B cell (primary cell): ENCODE results near the gene ECT2. TPM values are rescaled to one million over a fixed set of nuclear protein-coding genes. Genes with fewer than 3 reads are reported as not detected.

Experiments
- ATAC-seq: fragments of 200-7000 bp; cut with Tn5 transposase; one replicate; pipeline ENCODE4 v1.10.0; 2021; ENCODE audit warnings: low read depth, mild to moderate bottlenecking, moderate number of reproducible peaks, moderate library complexity
- CTCF ChIA-PET: fragments of 350-600 bp; sonication (Branson Sonifier 250); formaldehyde crosslinking; loops from one replicate; lab custom pipeline; 2021; ENCODE audit warnings: antibody characterized with exemption, inconsistent platforms; lab: Charles Lee
- POLR2A ChIA-PET: fragments of 350-600 bp; sonication (Branson Sonifier 250); formaldehyde crosslinking; loops from one replicate; lab custom pipeline; 2021; ENCODE audit warnings: antibody characterized with exemption; lab: Charles Lee
- DNase-seq: peaks from one replicate; pipeline ENCODE4 v3.0.0; 2013
- H2AFZ ChIP-seq: 2 replicates; pipeline ENCODE4 v1.6.1; 2012; ENCODE audit warnings: mild to moderate bottlenecking, low read depth, low read length; ENCODE audit not compliant: insufficient read depth, poor library complexity, severe bottlenecking
- H3K27ac ChIP-seq, 2 donors: 1 replicate in 1 of 2; 2 replicates in 1 of 2; pipeline ENCODE4 v1.5.1; 2012 to 2013; ENCODE audit warnings: low read length in 2 of 2, mild to moderate bottlenecking in 2 of 2, moderate library complexity in 1 of 2
- H3K27me3 ChIP-seq, 4 experiments: fragments of 200-600 bp in 1 of 4; sonication (generic) in 1 of 4; replicated peaks in 1 of 4; 1 replicate in 2 of 4; 2 replicates in 2 of 4; pipeline versions ENCODE4 v1.6.1 to v1.7.0; 2013 to 2016; ENCODE audit warnings: low read length in 3 of 4, mild to moderate bottlenecking in 2 of 4, mixed read lengths in 1 of 4, moderate library complexity in 1 of 4; ENCODE audit not compliant: insufficient read depth in 4 of 4, control insufficient read depth in 3 of 4; ENCODE audit errors: control extremely low read depth in 1 of 4
- H3K36me3 ChIP-seq, 2 experiments: replicated peaks in 1 of 2; 1 replicate in 1 of 2; 2 replicates in 1 of 2; pipeline versions ENCODE4 v1.6.1 to v1.7.1; 2013; ENCODE audit warnings: low read length in 1 of 2; ENCODE audit not compliant: insufficient read depth in 2 of 2, control insufficient read depth in 1 of 2; ENCODE audit errors: control extremely low read depth in 1 of 2, extremely low read depth in 1 of 2
- H3K4me1 ChIP-seq, 2 donors: fragments of 200-600 bp in 1 of 2; sonication (generic) in 1 of 2; 1 replicate in 1 of 2; 2 replicates in 1 of 2; pipeline versions ENCODE4 v1.5.1 to v1.6.1; 2013 to 2017; ENCODE audit warnings: low read length in 2 of 2; ENCODE audit not compliant: control insufficient read depth in 2 of 2, insufficient read depth in 2 of 2
- H3K4me2 ChIP-seq: replicated peaks from 2 replicates; pipeline ENCODE3; 2012; ENCODE audit warnings: mild to moderate bottlenecking, low read depth, low read length; ENCODE audit not compliant: poor library complexity, severe bottlenecking
- H3K4me3 ChIP-seq, 5 experiments: fragments of 200-600 bp in 1 of 5; sonication (generic) in 1 of 5; 1 replicate in 3 of 5; 2 replicates in 2 of 5; pipeline versions ENCODE4 v1.5.1 to v1.7.0; 2011 to 2016; ENCODE audit warnings: low read length in 4 of 5, mild to moderate bottlenecking in 4 of 5, low read depth in 2 of 5, control low read depth in 1 of 5, moderate library complexity in 1 of 5; ENCODE audit not compliant: insufficient read depth in 1 of 5; ENCODE audit errors: control extremely low read depth in 1 of 5, extremely low read depth in 1 of 5
- H3K79me2 ChIP-seq: fragments of 200-600 bp; sonication (generic); one replicate; pipeline ENCODE4 v1.6.0; 2016; ENCODE audit warnings: low read length; ENCODE audit not compliant: control insufficient read depth, insufficient read depth
- H3K9ac ChIP-seq: fragments of 200-600 bp; sonication (generic); 2 replicates; pipeline ENCODE4 v1.6.1; 2017; ENCODE audit warnings: mild to moderate bottlenecking, low read length, moderate library complexity
- H3K9me3 ChIP-seq, 3 donors: one replicate each; pipeline versions ENCODE4 v1.6.1 to v1.7.1; 2013; ENCODE audit warnings: low read length in 2 of 3; ENCODE audit not compliant: control insufficient read depth in 2 of 3, insufficient read depth in 1 of 3; ENCODE audit errors: control extremely low read depth in 1 of 3
- H4K20me1 ChIP-seq: 2 replicates; pipeline ENCODE4 v1.6.0; 2012; ENCODE audit warnings: mild to moderate bottlenecking, low read length; ENCODE audit not compliant: insufficient read depth, control insufficient read depth, poor library complexity, severe bottlenecking
- H3K27ac Mint-ChIP-seq: one replicate; pipeline ENCODE4 v1.8.0; 2021; ENCODE audit warnings: mixed read lengths
- H3K27me3 Mint-ChIP-seq: one replicate; pipeline ENCODE4 v1.8.0; 2021; ENCODE audit warnings: mixed read lengths
- H3K4me1 Mint-ChIP-seq: one replicate; pipeline ENCODE4 v1.8.0; 2021; ENCODE audit warnings: mixed read lengths
- H3K4me3 Mint-ChIP-seq: one replicate; pipeline ENCODE4 v1.8.0; 2021; ENCODE audit warnings: mixed read lengths
- H3K9me3 Mint-ChIP-seq: one replicate; pipeline ENCODE4 v1.8.0; 2022; ENCODE audit warnings: mixed read lengths; ENCODE audit not compliant: insufficient read depth
- EZH2 ChIP-seq: IDR thresholded peaks from 2 replicates; pipeline ENCODE4 v1.6.1; 2012; ENCODE audit warnings: borderline replicate concordance, low read depth, mild to moderate bottlenecking, moderate library complexity, low read length; ENCODE audit not compliant: insufficient read depth, poor library complexity, severe bottlenecking
- WGBS: methylation state at CpG from one replicate; pipeline ENCODE4 v1.1.5; 2013; ENCODE audit warnings: missing lambda C conversion rate; ENCODE audit not compliant: insufficient coverage; 5-methylcytosine and 5-hydroxymethylcytosine counted together
- intact Hi-C: fragments of 100-400 bp; cut with micrococcal nuclease; formaldehyde crosslinking; loops from one replicate; pipeline ENCODE4 v1.10.0; 2022
- polyA plus RNA-seq: library from polyadenylated mRNA; depleted of rRNA; stranded (reverse); fragments of >200 nt; gene quantifications from 2 replicates; pipeline ENCODE4 v1.2.3, GENCODE V29; 2012
- total RNA-seq, 2 donors: library from RNA; stranded (reverse); fragments of 120-200 nt in 1 of 2; gene quantifications; 1 replicate in 1 of 2; 2 replicates in 1 of 2; pipeline versions ENCODE4 v1.2.3 to v1.2.4, GENCODE V29; 2013 to 2022
- TF ChIP-seq, protein P1 (sequence below): fragments of 200-600 bp; IDR thresholded peaks from one replicate; pipeline ENCODE4 v1.8.0; 2022; ENCODE audit warnings: antibody characterized with exemption, mild to moderate bottlenecking

ECT2 gene
- total and polyA plus RNA-seq, 2 donors (not counting 1 experiment from before 2014, with no cell fraction given) = 1.00 to 5.1 TPM

DNA sequence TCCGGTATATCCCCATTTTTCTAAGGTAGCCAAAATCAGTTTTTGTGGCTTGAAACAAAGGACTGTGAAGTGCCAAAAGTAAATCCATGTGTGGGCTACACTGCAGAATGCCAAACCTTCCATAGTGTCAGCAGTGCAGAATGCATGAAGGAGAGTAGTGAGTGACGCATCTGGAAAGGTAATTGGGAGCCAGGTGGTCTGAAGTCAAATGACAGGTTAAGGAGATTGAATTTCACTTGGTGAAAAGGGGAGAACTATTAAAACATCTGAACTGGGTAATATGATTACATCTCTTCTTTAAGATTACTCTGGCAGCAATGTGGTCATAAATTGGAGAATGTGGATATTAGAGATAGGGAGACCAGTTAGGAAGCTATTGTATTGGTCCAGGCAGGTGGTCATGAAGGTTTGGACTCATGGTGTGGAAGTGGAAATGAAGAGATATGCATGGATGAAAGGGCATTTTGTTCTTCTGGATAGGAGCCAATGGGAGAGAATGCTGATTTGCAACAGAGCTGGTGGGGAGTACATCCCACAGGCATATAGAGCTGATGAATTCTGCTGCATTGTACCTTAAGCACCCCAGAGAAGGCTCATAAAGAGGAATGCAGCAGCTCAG lies 118.2 kb downstream of the ECT2 start:
- H2AFZ ChIP-seq = no peak overlapping the region
- H3K79me2 ChIP-seq = no peaks in the 10 kb centered on the region
- H3K36me3 ChIP-seq = no peaks in the 10 kb centered on the region
- no peak overlapping the region for H3K27ac ChIP-seq
- intact Hi-C loops = no loop called here
- H3K4me1 ChIP-seq = no peaks in the 10 kb centered on the region
- H3K4me1 Mint-ChIP-seq = no peaks in the 10 kb centered on the region
- TF ChIP-seq, protein P1, sequence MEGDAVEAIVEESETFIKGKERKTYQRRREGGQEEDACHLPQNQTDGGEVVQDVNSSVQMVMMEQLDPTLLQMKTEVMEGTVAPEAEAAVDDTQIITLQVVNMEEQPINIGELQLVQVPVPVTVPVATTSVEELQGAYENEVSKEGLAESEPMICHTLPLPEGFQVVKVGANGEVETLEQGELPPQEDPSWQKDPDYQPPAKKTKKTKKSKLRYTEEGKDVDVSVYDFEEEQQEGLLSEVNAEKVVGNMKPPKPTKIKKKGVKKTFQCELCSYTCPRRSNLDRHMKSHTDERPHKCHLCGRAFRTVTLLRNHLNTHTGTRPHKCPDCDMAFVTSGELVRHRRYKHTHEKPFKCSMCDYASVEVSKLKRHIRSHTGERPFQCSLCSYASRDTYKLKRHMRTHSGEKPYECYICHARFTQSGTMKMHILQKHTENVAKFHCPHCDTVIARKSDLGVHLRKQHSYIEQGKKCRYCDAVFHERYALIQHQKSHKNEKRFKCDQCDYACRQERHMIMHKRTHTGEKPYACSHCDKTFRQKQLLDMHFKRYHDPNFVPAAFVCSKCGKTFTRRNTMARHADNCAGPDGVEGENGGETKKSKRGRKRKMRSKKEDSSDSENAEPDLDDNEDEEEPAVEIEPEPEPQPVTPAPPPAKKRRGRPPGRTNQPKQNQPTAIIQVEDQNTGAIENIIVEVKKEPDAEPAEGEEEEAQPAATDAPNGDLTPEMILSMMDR = no peak
- TF ChIP-seq EZH2 = no peak
- POLR2A ChIA-PET = no interaction called here
- ATAC-seq = no peak
- CTCF ChIA-PET = no interaction called here
- WGBS = 100% methylated on average over 1 of the region's 2 CpGs
- no peak overlapping the region for H3K4me3 ChIP-seq
- H3K27ac Mint-ChIP-seq = no peak overlapping the region
- no peaks in the 10 kb centered on the region for H4K20me1 ChIP-seq
- no peak overlapping the region for H3K4me3 Mint-ChIP-seq
- no peaks in the 10 kb centered on the region for H3K27me3 ChIP-seq
- H3K27me3 Mint-ChIP-seq = no peaks in the 10 kb centered on the region
- H3K9me3 ChIP-seq = no peaks in the 10 kb centered on the region
- H3K9ac ChIP-seq = no peak overlapping the region
- H3K4me2 ChIP-seq = no peak overlapping the region
- no peaks in the 10 kb centered on the region for H3K9me3 Mint-ChIP-seq
- DNase-seq = no peak

- H3K36me3 ChIP-seq = no peaks in the 10 kb centered on the region
- TF ChIP-seq EZH2 = no peak
- TF ChIP-seq, protein P1 = no peak
- no peak for DNase-seq
- H3K79me2 ChIP-seq = no peaks in the 10 kb centered on the region
- CTCF ChIA-PET = no interaction called here
- H4K20me1 ChIP-seq = no peaks in the 10 kb centered on the region
- no peak for ATAC-seq
- 57% methylated on average over 2 of the region's 3 CpGs for WGBS
- no peak overlapping the region for H3K9ac ChIP-seq
- H3K9me3 Mint-ChIP-seq = no peaks in the 10 kb centered on the region
- H3K4me1 ChIP-seq = no peaks in the 10 kb centered on the region
- intact Hi-C loops = no loop called here
- no peaks in the 10 kb centered on the region for H3K27me3 ChIP-seq
- H2AFZ ChIP-seq = no peak overlapping the region
- POLR2A ChIA-PET = no interaction called here
- no peak overlapping the region for H3K27ac Mint-ChIP-seq
- no peak overlapping the region for H3K4me3 ChIP-seq
- H3K27me3 Mint-ChIP-seq = no peaks in the 10 kb centered on the region
- no peak overlapping the region for H3K4me3 Mint-ChIP-seq
- H3K27ac ChIP-seq = no peak overlapping the region
- no peak overlapping the region for H3K4me2 ChIP-seq
- H3K9me3 ChIP-seq = no peaks in the 10 kb centered on the region
- no peaks in the 10 kb centered on the region for H3K4me1 Mint-ChIP-seq
Observed at GRCh38 chr3:172869368-172869771, 118.8 kb downstream of the ECT2 start.
